ENCODE data around the gene ZBTB20.

- peak; percentile 52 for TF ChIP-seq CTCF (conservative IDR thresholded peaks at IDR 0.05; ENCODE audit: low read depth, low read length)
- TF ChIP-seq RAD21 (IDR thresholded peaks at IDR 0.05; ENCODE audit: low read length): peak; percentile 60
- no peak for TF ChIP-seq MXI1 (IDR thresholded peaks at IDR 0.05; ENCODE audit: borderline replicate concordance, low read depth, low read length)
These were observed 784.3 kb downstream of the ZBTB20 start for GRCh38 chr3:114362815-114363214.

All from IMR-90 (cell line).